GM21423 (cell line): ENCODE results near the gene PSMD12.
"Not testable (repeated sequence)": the region's sequence is repeated elsewhere in the genome, so short reads cannot be mapped to it uniquely, and the experiment has no call there.

Source experiments
- ATAC-seq: cut with Tn5 transposase; IDR thresholded peaks from one replicate; pipeline ENCODE4 v1.9.1; 2021; ENCODE audit warnings: mild to moderate bottlenecking, moderate library complexity; ENCODE audit not compliant: unreplicated experiment

Gene PSMD12

GRCh38 chr17:67359960-67360791 lies 6.2 kb downstream of the PSMD12 start:
- ATAC-seq = no peak

GRCh38 chr17:67358612-67359011 lies 7.8 kb downstream of the PSMD12 start:
- ATAC-seq = no peak

- no peak for ATAC-seq
Measured at GRCh38 chr17:67353929-67354574, 12.3 kb downstream of the PSMD12 start.

GRCh38 chr17:67353161-67353560 lies 13.2 kb downstream of the PSMD12 start:
- ATAC-seq = no peak

GRCh38 chr17:67349420-67349819 lies 17.0 kb downstream of the PSMD12 start:
- no peak for ATAC-seq

GRCh38 chr17:67347826-67348225 lies 18.6 kb downstream of the PSMD12 start:
- ATAC-seq = no peak

- no peak for ATAC-seq
Measured at GRCh38 chr17:67343237-67343636, 23.1 kb downstream of the PSMD12 start.

- ATAC-seq = not testable (repeated sequence)
Measured at GRCh38 chr17:67338353-67338752, 28.0 kb downstream of the PSMD12 start.

- no peak for ATAC-seq
Measured at GRCh38 chr17:67336859-67337258, 29.5 kb downstream of the PSMD12 start.

- ATAC-seq = no peak
Measured at GRCh38 chr17:67335245-67335835, 31.0 kb downstream of the PSMD12 start.

- ATAC-seq = not testable (repeated sequence)
Measured at GRCh38 chr17:67332162-67332508, 34.2 kb downstream of the PSMD12 start.

- ATAC-seq = not testable (repeated sequence)
Measured at GRCh38 chr17:67331381-67332161, 34.8 kb downstream of the PSMD12 start.

- ATAC-seq = no peak
Measured at GRCh38 chr17:67328026-67328425, 38.4 kb downstream of the PSMD12 start.

- not testable (repeated sequence) for ATAC-seq
Measured at GRCh38 chr17:67326959-67327745, 39.2 kb downstream of the PSMD12 start.

GRCh38 chr17:67326440-67326839 lies 39.9 kb downstream of the PSMD12 start:
- no peak for ATAC-seq

GRCh38 chr17:67324330-67324729 lies 42.0 kb downstream of the PSMD12 start:
- ATAC-seq = no peak

GRCh38 chr17:67323445-67323844 lies 42.9 kb downstream of the PSMD12 start:
- no peak for ATAC-seq

GRCh38 chr17:67322042-67322787 lies 44.2 kb downstream of the PSMD12 start:
- ATAC-seq = no peak

- not testable (repeated sequence) for ATAC-seq
Measured at GRCh38 chr17:67321486-67321885, 44.9 kb downstream of the PSMD12 start.

- ATAC-seq = no peak
Measured at GRCh38 chr17:67316781-67317180, 49.6 kb downstream of the PSMD12 start.
